OCI-LY3 (cell line): ENCODE measurements around the gene CD83.

ENCODE experiments used
- CTCF ChIP-seq: fragments of 200-600, 300-600 bp; sonication (generic); IDR thresholded peaks from 2 replicates; pipeline ENCODE4 v1.5.1; 2014; ENCODE audit warnings: antibody characterized with exemption, low read length, low read depth
- EZH2phosphoT487 ChIP-seq: fragments of 200-600 bp; shearing (Covaris generic); IDR thresholded peaks from 2 replicates; pipeline ENCODE4 v1.6.1; 2018; ENCODE audit warnings: antibody characterized with exemption, mixed run types, low read depth

- TF ChIP-seq CTCF (no peak), EZH2phosphoT487 (no peak)
Observed at GRCh38 chr6:14159090-14159489, 41.5 kb downstream of the CD83 start.
